Progenitor cell of endocrine pancreas (in vitro differentiated cells): ENCODE results near the gene GZMM. TPM values are rescaled to one million over a fixed set of nuclear protein-coding genes. Genes with fewer than 3 reads are reported as not detected.

Source experiments
- DNase-seq: peaks from one replicate; pipeline ENCODE4 v3.0.0; 2021; ENCODE audit warnings: low spot score; ENCODE audit not compliant: unreplicated experiment
- H3K27ac Mint-ChIP-seq: 2 replicates; pipeline ENCODE4 v1.8.0; 2021; ENCODE audit warnings: mild to moderate bottlenecking, moderate library complexity, mixed read lengths
- H3K27me3 Mint-ChIP-seq: 2 replicates; pipeline ENCODE4 v1.8.0; 2021; ENCODE audit warnings: mixed read lengths
- H3K36me3 Mint-ChIP-seq: 2 replicates; pipeline ENCODE4 v1.8.0; 2022; ENCODE audit warnings: mixed read lengths; ENCODE audit not compliant: insufficient read depth
- H3K4me1 Mint-ChIP-seq: 2 replicates; pipeline ENCODE4 v1.8.0; 2021; ENCODE audit warnings: low read depth, mixed read lengths
- H3K4me3 Mint-ChIP-seq: 2 replicates; pipeline ENCODE4 v1.8.0; 2021; ENCODE audit warnings: low read depth, mild to moderate bottlenecking, moderate library complexity, mixed read lengths
- H3K9me3 Mint-ChIP-seq: 2 replicates; pipeline ENCODE4 v1.8.0; 2021; ENCODE audit warnings: low read depth, mixed read lengths
- CTCF ChIP-seq: fragments of 200-600 bp; sonication (generic); IDR thresholded peaks from one replicate; pipeline ENCODE4 v1.5.0; 2021; ENCODE audit warnings: antibody characterized with exemption, mild to moderate bottlenecking; ENCODE audit not compliant: unreplicated experiment
- total RNA-seq: library from RNA; stranded (reverse); gene quantifications from 2 replicates; pipeline ENCODE4 v1.2.1, GENCODE V29; 2021

Gene GZMM
- total RNA-seq, 1 donor from 2014 or later, result 0.31 TPM

GRCh38 chr19:572743-573518 is 29.1 kb downstream of the GZMM start:
- Mint-ChIP-seq H3K36me3 (peaks cover 8% of the 10 kb centered on the region), H3K27me3 (no peaks in the 10 kb centered on the region), H3K4me3 (peak overlapping the region; percentile 88), H3K4me1 (peaks cover 21% of the 10 kb centered on the region), H3K27ac (peak overlapping the region; percentile 96), H3K9me3 (peaks cover 5% of the 10 kb centered on the region)
- no peak for TF ChIP-seq CTCF
- DNase-seq, result no peak

GRCh38 chr19:573519-573825 is 29.6 kb downstream of the GZMM start:
- TF ChIP-seq CTCF, result no peak
- H3K36me3 Mint-ChIP-seq, result peaks cover 8% of the 10 kb centered on the region

GRCh38 chr19:574658-575526 is 31.0 kb downstream of the GZMM start:
- Mint-ChIP-seq H3K4me1 (peaks cover 21% of the 10 kb centered on the region), H3K9me3 (peaks cover under 1% of the 10 kb centered on the region), H3K27me3 (no peaks in the 10 kb centered on the region), H3K36me3 (peaks cover 4% of the 10 kb centered on the region), H3K27ac (peak overlapping the region; percentile 33), H3K4me3 (peak overlapping the region; percentile 88)
- no peak for DNase-seq
- no peak for TF ChIP-seq CTCF

More at GRCh38 chr19:573519-573825, 29.6 kb downstream of the GZMM start:
- Mint-ChIP-seq H3K9me3 (peaks cover 5% of the 10 kb centered on the region), H3K4me1 (peaks cover 21% of the 10 kb centered on the region), H3K4me3 (peak overlapping the region; percentile 88), H3K27ac (peak overlapping the region; percentile 96), H3K27me3 (no peaks in the 10 kb centered on the region)
- DNase-seq, result no peak

- no peak overlapping the region for H3K4me3 Mint-ChIP-seq
- no peak overlapping the region for H3K27ac Mint-ChIP-seq
These were observed 32.0 kb downstream of the GZMM start for GRCh38 chr19:575527-576506.

More at GRCh38 chr19:575527-576506, 32.0 kb downstream of the GZMM start:
- Mint-ChIP-seq H3K9me3 (no peaks in the 10 kb centered on the region), H3K4me1 (peaks cover 21% of the 10 kb centered on the region), H3K36me3 (peaks cover 4% of the 10 kb centered on the region), H3K27me3 (no peaks in the 10 kb centered on the region)
- TF ChIP-seq CTCF, result no peak
- no peak for DNase-seq
